ENCODE data around the gene ZNF827.
A peak's percentile ranks its signal among the peaks of the same experiment; 100 is the strongest.

Gene ZNF827

GRCh38 chr4:145772347-145772746 lies 166.3 kb downstream of the ZNF827 start:
- no peak overlapping the region for H3K27ac ChIP-seq
- TF ChIP-seq, protein P1, sequence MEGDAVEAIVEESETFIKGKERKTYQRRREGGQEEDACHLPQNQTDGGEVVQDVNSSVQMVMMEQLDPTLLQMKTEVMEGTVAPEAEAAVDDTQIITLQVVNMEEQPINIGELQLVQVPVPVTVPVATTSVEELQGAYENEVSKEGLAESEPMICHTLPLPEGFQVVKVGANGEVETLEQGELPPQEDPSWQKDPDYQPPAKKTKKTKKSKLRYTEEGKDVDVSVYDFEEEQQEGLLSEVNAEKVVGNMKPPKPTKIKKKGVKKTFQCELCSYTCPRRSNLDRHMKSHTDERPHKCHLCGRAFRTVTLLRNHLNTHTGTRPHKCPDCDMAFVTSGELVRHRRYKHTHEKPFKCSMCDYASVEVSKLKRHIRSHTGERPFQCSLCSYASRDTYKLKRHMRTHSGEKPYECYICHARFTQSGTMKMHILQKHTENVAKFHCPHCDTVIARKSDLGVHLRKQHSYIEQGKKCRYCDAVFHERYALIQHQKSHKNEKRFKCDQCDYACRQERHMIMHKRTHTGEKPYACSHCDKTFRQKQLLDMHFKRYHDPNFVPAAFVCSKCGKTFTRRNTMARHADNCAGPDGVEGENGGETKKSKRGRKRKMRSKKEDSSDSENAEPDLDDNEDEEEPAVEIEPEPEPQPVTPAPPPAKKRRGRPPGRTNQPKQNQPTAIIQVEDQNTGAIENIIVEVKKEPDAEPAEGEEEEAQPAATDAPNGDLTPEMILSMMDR (conservative IDR thresholded peaks at IDR 0.05): no peak

GRCh38 chr4:145770124-145770523 lies 168.5 kb downstream of the ZNF827 start:
- TF ChIP-seq, protein P1 (conservative IDR thresholded peaks at IDR 0.05): no peak

DNA sequence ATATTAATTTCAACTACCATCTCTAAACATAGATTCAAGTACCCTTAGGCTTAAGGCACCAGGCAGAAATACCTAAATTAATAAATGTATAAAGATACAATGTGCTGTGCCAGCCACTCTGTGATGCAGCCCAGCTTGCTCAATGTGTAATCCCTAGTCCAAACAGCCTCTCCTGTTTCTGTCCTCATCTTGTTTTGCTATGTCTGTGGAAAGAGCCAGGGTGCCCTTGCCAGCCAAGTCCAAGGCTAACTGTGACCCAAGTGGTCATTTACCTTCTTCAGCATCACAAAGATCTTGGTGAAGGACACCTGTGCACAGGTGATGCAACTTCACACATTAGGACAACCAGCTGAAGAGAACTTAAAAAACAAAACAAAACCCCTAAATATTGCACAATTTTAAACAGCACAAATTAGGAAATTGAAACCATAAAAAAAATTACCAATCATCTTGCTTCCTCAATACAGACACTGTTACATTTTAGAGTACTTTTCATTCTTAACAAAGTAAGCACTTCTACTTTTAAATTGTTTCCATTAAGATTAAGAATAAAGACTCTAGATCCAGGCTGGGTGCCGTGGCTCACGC lies 169.1 kb downstream of the ZNF827 start:
- no peak overlapping the region for H3K27ac ChIP-seq
- TF ChIP-seq, protein P1 (conservative IDR thresholded peaks at IDR 0.05): no peak

More at GRCh38 chr4:145770124-145770523, 168.5 kb downstream of the ZNF827 start:
- no peak overlapping the region for H3K27ac ChIP-seq

- TF ChIP-seq, protein P1 (conservative IDR thresholded peaks at IDR 0.05): no peak
- H3K27ac ChIP-seq: no peak overlapping the region
These were observed 172.3 kb downstream of the ZNF827 start for GRCh38 chr4:145766273-145766672.

DNA sequence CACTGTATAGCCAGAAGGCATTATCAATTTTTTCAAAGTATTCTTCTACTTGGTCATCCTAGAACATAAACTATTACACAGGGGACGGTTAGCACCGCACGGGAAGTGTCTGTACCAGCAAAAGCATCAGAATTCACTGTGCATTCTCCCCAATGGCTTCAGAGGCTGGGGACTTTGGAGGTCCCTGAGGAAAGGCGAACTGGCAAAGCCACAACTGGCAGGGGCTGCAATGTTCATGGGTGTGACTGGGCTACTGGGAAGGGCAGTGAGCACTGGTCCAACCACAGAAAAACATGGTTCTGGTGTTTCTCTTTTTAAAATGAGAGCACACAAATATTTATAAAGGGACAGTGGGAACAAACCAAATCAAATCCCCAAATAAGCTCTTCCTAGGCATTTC lies 175.2 kb downstream of the ZNF827 start:
- no peak overlapping the region for H3K27ac ChIP-seq
- TF ChIP-seq, protein P1 (conservative IDR thresholded peaks at IDR 0.05): no peak

- TF ChIP-seq, protein P1 (conservative IDR thresholded peaks at IDR 0.05): no peak
These were observed 175.9 kb downstream of the ZNF827 start for GRCh38 chr4:145762719-145763118.

GRCh38 chr4:145760961-145761929 lies 177.4 kb downstream of the ZNF827 start:
- peak overlapping the region; percentile 38 for H3K27ac ChIP-seq
- TF ChIP-seq, protein P1 (conservative IDR thresholded peaks at IDR 0.05): no peak

More at GRCh38 chr4:145762719-145763118, 175.9 kb downstream of the ZNF827 start:
- H3K27ac ChIP-seq: peak overlapping the region; percentile 38

All from VCaP (cell line).